Measurements from ENCODE around the gene ADGRA1. TPM values are rescaled to one million over a fixed set of nuclear protein-coding genes. Genes with fewer than 3 reads are reported as not detected.

Gene ADGRA1
- total and polyA plus RNA-seq, 2 of the 8 experiments (the other 6 are each of a cell fraction or from before 2014, with no cell fraction given): 0.17 to 0.21 TPM

- no peak for TF ChIP-seq KDM4A (IDR thresholded peaks at IDR 0.05; ENCODE audit: low read depth, low read length, severe bottlenecking)
- no peak for TF ChIP-seq ASH2L (IDR thresholded peaks at IDR 0.05; ENCODE audit: low read length)
- TF ChIP-seq RXRA (IDR thresholded peaks at IDR 0.05; ENCODE audit: insufficient read depth, low read depth, low read length): no peak
- no peak for TF ChIP-seq SAP30 (IDR thresholded peaks at IDR 0.05; ENCODE audit: insufficient read depth, insufficient replicate concordance, low read length)
Measured at GRCh38 chr10:133157662-133158436, 70.1 kb downstream of the ADGRA1 start (continued).
